Muscle layer of colon (tissue), 2 donors: ENCODE data around the gene RASGRF1.

Experiments used
- H3K27ac ChIP-seq: one replicate; pipeline ENCODE4 v1.7.0; 2013; ENCODE audit warnings: low read depth, mild to moderate bottlenecking, low read length, moderate library complexity
- H3K27me3 ChIP-seq, 2 donors: one replicate each; pipeline ENCODE4 v1.7.0; 2013; ENCODE audit warnings: low read length in 2 of 2, mild to moderate bottlenecking in 2 of 2; ENCODE audit not compliant: insufficient read depth in 2 of 2, control insufficient read depth in 1 of 2
- H3K36me3 ChIP-seq: one replicate; pipeline ENCODE4 v1.7.0; 2013; ENCODE audit warnings: mild to moderate bottlenecking, low read length; ENCODE audit not compliant: insufficient read depth
- H3K4me1 ChIP-seq: one replicate; pipeline ENCODE4 v1.7.0; 2013; ENCODE audit warnings: mild to moderate bottlenecking, low read length; ENCODE audit not compliant: insufficient read depth
- H3K4me3 ChIP-seq, 2 donors: one replicate each; pipeline ENCODE4 v1.7.0; 2013; ENCODE audit warnings: low read length in 2 of 2, low read depth in 1 of 2, mild to moderate bottlenecking in 1 of 2, moderate library complexity in 1 of 2
- H3K9ac ChIP-seq: one replicate; pipeline ENCODE4 v1.7.0; 2013; ENCODE audit warnings: low read length
- H3K9me3 ChIP-seq: one replicate; pipeline ENCODE4 v1.7.0; 2013; ENCODE audit warnings: mild to moderate bottlenecking, low read length
- donor health status: abdominal sarcoma.
- donor health status: Adenocarcinoma of cecum.

RASGRF1 gene

DNA sequence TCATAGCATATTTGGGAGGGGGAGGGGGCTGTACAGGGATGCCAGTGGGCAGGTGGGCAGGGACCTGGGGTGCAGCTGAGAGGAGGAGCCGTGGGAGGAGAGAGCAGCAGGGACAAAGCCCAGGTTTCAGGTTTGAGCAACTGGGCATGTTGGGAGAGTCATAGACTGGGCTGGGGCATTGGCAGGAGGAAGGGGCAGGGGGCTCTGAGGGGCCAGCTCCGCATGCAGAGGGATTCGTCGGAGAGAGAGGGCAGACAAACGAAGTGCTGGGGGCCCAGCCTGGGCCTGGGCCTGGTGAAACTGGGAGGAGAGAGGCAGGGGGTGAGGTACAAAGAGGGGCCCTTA is 25.2 kb downstream of the RASGRF1 start:
- no peak overlapping the region for H3K9ac ChIP-seq
- H3K27ac ChIP-seq = no peak overlapping the region

DNA sequence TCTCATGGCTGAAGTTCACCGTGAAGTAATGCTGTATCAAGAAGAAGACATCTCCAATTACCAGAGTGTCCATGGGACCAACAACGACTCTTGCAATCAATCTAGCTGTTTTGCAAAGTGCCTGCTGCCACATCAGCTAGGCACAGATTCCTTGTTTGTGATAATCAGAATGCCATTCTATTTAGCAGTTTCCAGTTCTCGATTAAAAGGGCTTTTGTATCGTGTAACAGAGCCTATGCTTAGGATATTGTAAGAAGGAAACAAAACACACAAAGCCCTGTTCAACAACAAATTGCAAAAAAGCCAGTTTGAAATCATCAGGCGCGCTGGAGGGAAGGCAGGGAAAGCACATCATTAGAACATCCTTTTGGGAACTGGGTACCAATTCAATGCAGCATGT is 26.1 kb downstream of the RASGRF1 start:
- Histone ChIP-seq H3K9me3 (no peaks in the 10 kb centered on the region), H3K36me3 (no peaks in the 10 kb centered on the region), H3K27me3 (no peaks in the 10 kb centered on the region), H3K27ac (no peak overlapping the region), H3K9ac (no peak overlapping the region), H3K4me1 (peaks cover 29% of the 10 kb centered on the region), H3K4me3 (no peak overlapping the region)

More for the DNA sequence above, 25.2 kb downstream of the RASGRF1 start:
- no peaks in the 10 kb centered on the region for H3K9me3 ChIP-seq
- H3K4me1 ChIP-seq = peaks cover 29% of the 10 kb centered on the region
- no peaks in the 10 kb centered on the region for H3K27me3 ChIP-seq
- no peaks in the 10 kb centered on the region for H3K36me3 ChIP-seq
- H3K4me3 ChIP-seq = no peak overlapping the region

DNA sequence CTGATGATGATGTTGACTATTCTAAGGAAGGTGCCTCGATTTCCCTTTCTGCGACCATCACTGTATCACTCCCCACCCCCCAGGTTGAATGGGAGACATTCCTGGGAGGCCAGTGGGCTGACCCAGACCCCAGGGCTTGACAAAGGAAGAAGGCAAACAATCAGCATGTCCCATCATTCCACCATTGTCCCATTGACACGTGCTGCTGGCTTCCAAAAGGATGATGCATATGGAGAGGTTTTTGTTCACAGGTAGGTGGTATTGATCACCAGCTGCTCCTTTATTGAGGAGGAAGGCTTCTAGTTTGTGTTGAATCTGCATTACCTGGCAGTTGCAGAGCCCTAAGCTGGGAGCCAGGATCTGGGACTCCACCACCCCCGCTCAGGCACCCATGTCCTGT is 30.4 kb downstream of the RASGRF1 start:
- no peaks in the 10 kb centered on the region for H3K9me3 ChIP-seq
- no peak overlapping the region for H3K27ac ChIP-seq
- no peak overlapping the region for H3K9ac ChIP-seq
- no peaks in the 10 kb centered on the region for H3K36me3 ChIP-seq
- no peaks in the 10 kb centered on the region for H3K4me1 ChIP-seq
- H3K4me3 ChIP-seq = no peak overlapping the region
- no peaks in the 10 kb centered on the region for H3K27me3 ChIP-seq

DNA sequence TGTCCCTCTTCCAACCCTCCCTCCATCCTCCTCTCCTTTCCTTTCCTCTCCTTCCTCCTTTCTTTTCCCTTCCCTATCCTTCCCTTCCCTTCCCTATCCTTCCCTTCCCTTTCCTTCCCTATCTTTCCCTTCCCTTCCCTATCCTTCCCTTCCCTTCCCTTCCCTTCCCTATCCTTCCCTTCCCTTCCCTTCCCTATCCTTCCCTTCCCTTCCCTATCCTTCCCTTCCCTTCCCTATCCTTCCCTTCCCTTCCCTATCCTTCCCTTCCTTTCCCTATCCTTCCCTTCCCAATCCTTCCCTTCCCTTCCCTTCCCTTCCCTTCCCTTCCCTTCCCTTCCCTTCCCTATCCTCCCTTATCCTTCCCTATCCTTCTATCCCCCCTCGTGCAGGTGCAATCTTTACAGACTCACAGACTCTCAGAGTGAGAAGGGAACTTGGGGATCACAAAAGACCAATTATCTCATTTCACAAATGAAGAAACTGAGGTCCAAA is 31.5 kb downstream of the RASGRF1 start:
- Histone ChIP-seq H3K4me3 (no peak overlapping the region), H3K9ac (no peak overlapping the region), H3K9me3 (no peaks in the 10 kb centered on the region), H3K27me3 (no peaks in the 10 kb centered on the region), H3K27ac (no peak overlapping the region), H3K4me1 (no peaks in the 10 kb centered on the region), H3K36me3 (no peaks in the 10 kb centered on the region)

DNA sequence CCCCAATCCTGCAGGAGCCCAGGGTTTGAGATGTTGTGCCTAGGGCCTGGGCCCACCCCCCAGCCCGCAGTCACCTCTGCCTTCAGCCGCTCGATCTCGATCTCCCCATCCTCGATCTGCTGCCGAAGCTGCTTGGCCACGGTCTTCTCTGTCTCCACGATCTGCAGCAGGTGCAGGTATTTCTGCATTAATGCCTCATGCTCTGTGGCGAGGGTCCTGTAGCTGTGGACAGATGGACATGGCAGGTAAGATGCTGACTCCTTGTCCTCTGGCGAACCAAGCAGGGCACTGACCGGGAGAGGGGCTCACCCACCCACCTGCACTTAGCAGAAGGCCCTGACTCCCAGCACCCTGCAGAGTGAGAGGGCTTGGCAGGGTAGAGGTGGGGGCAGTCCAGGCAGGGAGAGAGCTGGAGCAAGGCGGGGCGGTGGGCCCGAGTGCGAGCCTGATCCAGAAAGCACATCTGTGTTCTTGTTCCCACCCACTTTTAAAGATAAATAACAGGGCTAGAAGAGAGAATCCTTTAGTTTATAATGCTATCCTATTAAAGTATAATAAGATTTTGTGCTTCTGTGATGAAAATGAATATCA is 32.2 kb downstream of the RASGRF1 start:
- H3K9ac ChIP-seq = no peak overlapping the region
- H3K4me3 ChIP-seq = no peak overlapping the region
- H3K4me1 ChIP-seq = no peaks in the 10 kb centered on the region
- no peaks in the 10 kb centered on the region for H3K27me3 ChIP-seq
- no peaks in the 10 kb centered on the region for H3K9me3 ChIP-seq
- no peaks in the 10 kb centered on the region for H3K36me3 ChIP-seq
- H3K27ac ChIP-seq = no peak overlapping the region

DNA sequence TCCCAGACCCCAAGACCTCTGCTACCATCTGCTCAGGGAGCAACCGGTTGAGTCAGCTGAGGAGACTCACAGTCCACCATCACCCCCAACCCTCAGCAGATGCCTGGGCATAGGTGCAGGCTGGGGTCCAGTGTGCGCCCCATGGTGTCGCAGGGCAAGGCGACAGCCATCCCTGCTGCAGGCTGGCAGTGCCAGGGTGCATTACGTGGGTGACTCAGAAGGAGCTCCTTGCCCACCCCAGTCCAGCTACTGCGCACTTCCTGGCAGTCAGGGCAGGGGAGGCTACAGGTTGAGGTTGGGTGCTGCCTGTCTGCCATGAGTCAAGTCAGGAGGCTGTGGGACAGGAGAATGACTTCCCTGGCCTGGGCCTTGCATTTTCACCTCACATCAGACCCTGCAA is 33.5 kb downstream of the RASGRF1 start:
- no peaks in the 10 kb centered on the region for H3K36me3 ChIP-seq
- no peak overlapping the region for H3K27ac ChIP-seq
- no peaks in the 10 kb centered on the region for H3K9me3 ChIP-seq
- no peak overlapping the region for H3K9ac ChIP-seq
- no peaks in the 10 kb centered on the region for H3K4me1 ChIP-seq
- H3K4me3 ChIP-seq = no peak overlapping the region
- H3K27me3 ChIP-seq = no peaks in the 10 kb centered on the region

DNA sequence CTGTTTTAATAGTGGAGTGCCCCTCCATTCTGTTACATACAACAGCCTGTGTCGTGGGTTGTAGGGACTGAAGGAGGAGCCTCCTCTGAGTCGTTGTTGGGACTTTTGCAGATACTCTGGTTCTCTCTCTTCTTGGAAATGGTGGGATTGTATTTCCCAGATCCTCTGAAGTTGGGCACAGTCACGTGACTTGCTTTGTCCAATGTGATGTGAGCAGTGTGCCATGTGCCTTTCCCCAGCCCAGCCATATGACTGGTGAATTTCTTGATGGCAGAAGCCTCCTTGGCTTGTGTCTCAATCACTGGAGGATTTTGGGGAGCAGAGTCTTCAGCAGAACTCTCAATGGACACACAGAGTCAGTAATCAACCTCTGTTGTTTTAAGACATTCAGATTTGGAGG is 36.2 kb downstream of the RASGRF1 start:
- no peak overlapping the region for H3K27ac ChIP-seq
- H3K9me3 ChIP-seq = no peaks in the 10 kb centered on the region

DNA sequence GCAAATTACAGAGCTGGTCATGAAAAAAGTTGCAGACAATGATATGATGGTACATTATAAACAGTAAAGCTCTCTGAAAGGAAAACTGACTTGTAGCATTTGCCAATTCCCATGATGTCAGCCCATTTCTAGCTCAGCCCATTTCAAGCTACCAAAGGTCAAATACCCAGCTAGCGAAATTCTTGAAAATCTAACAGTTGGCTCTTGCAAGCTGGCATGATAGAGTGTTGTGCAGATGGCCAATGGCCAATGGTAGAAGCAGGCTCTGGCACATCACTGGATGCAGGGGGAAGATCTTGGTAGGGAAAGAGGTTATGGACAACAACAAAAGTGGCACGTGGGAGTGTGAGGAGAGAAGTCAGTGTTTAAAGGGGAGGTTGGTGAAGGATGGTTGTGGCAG is 36.7 kb downstream of the RASGRF1 start:
- Histone ChIP-seq H3K4me3 (no peak overlapping the region), H3K36me3 (no peaks in the 10 kb centered on the region), H3K27ac (no peak overlapping the region), H3K9me3 (no peaks in the 10 kb centered on the region), H3K27me3 (no peaks in the 10 kb centered on the region), H3K9ac (no peak overlapping the region), H3K4me1 (no peaks in the 10 kb centered on the region)

More for the DNA sequence above, 36.2 kb downstream of the RASGRF1 start:
- Histone ChIP-seq H3K4me1 (no peaks in the 10 kb centered on the region), H3K36me3 (no peaks in the 10 kb centered on the region), H3K4me3 (no peak overlapping the region), H3K27me3 (no peaks in the 10 kb centered on the region), H3K9ac (no peak overlapping the region)

DNA sequence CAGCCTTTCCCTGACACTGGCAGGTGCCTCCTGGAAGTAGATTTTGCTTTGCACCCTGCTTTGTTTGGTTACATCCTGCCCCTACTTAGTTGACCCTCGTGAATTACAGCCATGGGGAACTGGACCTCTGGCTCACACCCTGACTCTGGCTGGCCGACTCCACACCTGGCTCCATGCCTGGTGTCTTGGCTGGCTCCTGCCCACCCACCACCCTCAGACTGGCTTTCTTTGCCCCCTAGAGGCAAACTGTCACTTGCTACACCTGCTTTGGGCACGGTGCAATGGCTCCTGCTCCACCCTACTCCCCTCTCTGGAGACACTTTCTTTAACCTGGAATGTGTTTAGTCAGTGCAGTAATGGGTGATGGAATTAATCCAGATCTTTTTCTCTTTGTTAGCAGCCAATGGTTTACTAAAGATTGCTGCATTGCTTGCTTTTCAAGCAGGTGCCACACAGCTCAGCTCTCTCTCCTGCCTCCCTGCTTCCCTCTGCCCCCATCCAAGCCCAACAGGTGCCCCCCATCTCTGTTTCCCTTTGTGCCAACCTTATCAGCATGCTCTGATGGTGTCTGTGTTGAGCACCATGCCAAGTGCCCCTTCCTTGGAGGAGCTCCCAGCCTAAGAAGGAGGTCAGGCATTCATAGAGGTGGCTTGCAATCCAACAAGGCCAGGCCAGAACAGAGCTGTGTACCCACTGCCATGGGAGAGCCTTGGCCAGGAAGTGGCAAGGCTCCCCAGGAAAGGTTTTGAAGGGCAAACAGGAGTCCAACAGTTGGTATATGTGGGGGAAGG is 38.4 kb downstream of the RASGRF1 start:
- Histone ChIP-seq H3K9ac (no peak overlapping the region), H3K27me3 (no peaks in the 10 kb centered on the region)

DNA sequence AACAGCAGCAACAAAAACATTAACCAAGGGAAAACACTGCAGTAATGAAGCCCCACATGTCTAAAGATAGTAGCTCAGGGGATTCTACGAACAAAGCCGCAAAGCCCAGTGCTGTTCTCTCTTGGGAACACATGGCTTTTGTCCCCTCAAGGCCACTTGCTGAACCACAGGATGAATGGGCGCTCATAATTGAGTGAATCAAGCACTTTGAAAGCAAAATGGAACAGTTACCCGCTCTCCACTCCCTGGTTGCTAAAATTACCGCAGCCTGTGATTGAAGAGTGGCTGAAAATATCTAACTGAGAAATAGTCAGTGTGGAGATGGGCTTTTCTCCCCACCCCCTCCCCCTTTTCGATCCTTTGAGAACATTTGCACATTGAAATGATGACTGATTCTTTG is 39.6 kb downstream of the RASGRF1 start:
- no peak overlapping the region for H3K27ac ChIP-seq
- H3K9me3 ChIP-seq = no peaks in the 10 kb centered on the region
- H3K27me3 ChIP-seq = no peaks in the 10 kb centered on the region
- H3K4me3 ChIP-seq = no peak overlapping the region
- no peak overlapping the region for H3K9ac ChIP-seq
- no peaks in the 10 kb centered on the region for H3K36me3 ChIP-seq
- no peaks in the 10 kb centered on the region for H3K4me1 ChIP-seq

More for the DNA sequence above, 38.4 kb downstream of the RASGRF1 start:
- Histone ChIP-seq H3K4me3 (no peak overlapping the region), H3K4me1 (no peaks in the 10 kb centered on the region), H3K27ac (no peak overlapping the region), H3K36me3 (no peaks in the 10 kb centered on the region), H3K9me3 (no peaks in the 10 kb centered on the region)

DNA sequence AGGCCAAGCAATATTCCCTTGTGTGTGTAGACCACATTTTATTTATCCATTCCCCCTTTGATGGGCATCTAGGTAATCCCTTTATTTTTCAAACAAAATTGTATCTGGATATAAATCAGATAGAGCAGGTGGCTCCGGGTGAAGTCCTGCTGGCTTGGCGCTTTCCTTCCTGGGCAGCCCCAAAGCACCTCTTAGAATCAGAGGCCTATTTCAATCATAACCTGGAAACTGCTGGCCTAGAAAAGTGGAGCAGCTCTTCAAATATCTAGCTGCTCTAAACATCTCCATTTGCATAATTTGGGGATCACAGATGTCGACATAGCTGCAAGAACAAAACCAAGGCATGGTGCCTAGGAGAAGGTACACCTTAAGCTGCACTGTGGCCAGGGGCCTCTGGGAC is 40.2 kb downstream of the RASGRF1 start:
- H3K27ac ChIP-seq = no peak overlapping the region

DNA sequence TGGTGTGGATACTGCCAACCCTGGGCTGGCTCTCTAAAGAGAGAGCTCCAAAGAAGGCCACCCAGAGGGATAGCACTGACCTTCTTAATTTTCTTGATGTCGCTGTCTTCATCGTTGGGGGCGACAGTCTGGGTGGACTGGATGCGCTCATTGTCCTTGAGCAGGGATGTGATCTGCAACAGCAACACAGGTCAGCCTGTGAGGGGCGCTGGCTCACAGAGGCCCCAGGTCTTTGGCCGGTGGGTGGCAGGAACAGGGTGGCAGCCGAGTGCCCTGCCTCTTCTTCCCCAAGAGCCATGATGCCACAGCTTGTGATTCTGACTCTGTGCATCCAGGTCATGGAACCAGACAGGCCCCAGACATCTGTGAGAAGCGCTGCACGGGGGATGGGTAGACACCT is 41.2 kb downstream of the RASGRF1 start:
- Histone ChIP-seq H3K4me3 (no peak overlapping the region), H3K9ac (no peak overlapping the region), H3K27ac (no peak overlapping the region), H3K9me3 (no peaks in the 10 kb centered on the region), H3K27me3 (no peaks in the 10 kb centered on the region), H3K36me3 (no peaks in the 10 kb centered on the region), H3K4me1 (no peaks in the 10 kb centered on the region)

More for the DNA sequence above, 40.2 kb downstream of the RASGRF1 start:
- Histone ChIP-seq H3K27me3 (no peaks in the 10 kb centered on the region), H3K4me3 (no peak overlapping the region), H3K4me1 (no peaks in the 10 kb centered on the region), H3K36me3 (no peaks in the 10 kb centered on the region), H3K9ac (no peak overlapping the region), H3K9me3 (no peaks in the 10 kb centered on the region)
